ENCODE measurements around the gene TMEM271. TPM values are rescaled to one million over a fixed set of nuclear protein-coding genes. Genes with fewer than 3 reads are reported as not detected.

Gene TMEM271
- total and polyA plus RNA-seq, 10 of the 15 experiments (the other 5 are each of a cell fraction or from before 2014, with no cell fraction given): not detected

DNA sequence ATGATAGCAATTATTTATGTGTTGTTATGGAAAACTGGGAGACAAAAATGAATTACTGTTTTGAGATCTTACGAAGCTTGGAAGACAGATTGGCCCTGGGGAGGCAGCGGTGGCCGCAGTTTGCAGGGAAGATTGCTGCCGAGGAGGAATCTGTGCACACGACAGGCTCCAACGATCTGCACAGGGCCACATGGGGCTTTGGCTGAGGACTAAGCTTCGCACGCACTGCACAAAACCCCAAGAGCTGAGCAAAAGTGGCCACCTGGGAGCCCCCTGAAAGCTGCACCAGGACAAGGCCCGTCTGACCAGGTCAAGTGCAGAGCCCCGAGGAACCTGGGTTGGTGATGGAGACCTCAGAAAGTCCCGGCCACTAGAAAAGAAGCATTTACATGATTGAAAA is 44.1 kb upstream of the TMEM271 start:
- ChIA-PET CTCF (no interaction called here), POLR2A (no interaction called here), SMC1A (ENCODE audit: uncharacterized antibody, unreplicated experiment) (no interaction called here), RAD21 (ENCODE audit: unreplicated experiment) (no interaction called here)
- H4K20me1 ChIP-seq (ENCODE audit: control insufficient read depth, insufficient read depth): no peaks in the 10 kb centered on the region
- no peak for ATAC-seq
- H3K27ac ChIP-seq (ENCODE audit: control insufficient read depth, insufficient read depth): no peak overlapping the region
- no peak overlapping the region for H3K4me3 ChIP-seq
- no peak overlapping the region for H2AFZ ChIP-seq (ENCODE audit: control insufficient read depth, low read depth, low read length)
- no peaks in the 10 kb centered on the region for H3K4me1 ChIP-seq (ENCODE audit: control insufficient read depth, insufficient read depth, low read length)
- no peak for FAIRE-seq
- intact Hi-C loops (cut with micrococcal nuclease; ENCODE audit: unreplicated experiment): no loop called here
- in situ Hi-C loops (cut with MboI): no loop called here
- 47% methylated on average over 11 of the region's 11 CpGs for WGBS (ENCODE audit: insufficient coverage, insufficient replicate concordance, low lambda C conversion rate, missing lambda C conversion rate)
- no peaks in the 10 kb centered on the region for H3K27me3 ChIP-seq (replicated peaks in 1 of 2; ENCODE audit: control insufficient read depth in 2 of 2, insufficient read depth in 2 of 2, low read length in 1 of 2)
- no peaks in the 10 kb centered on the region for H3K36me3 ChIP-seq (ENCODE audit: control insufficient read depth in 2 of 2, insufficient read depth in 2 of 2, low read length in 1 of 2)
- TF ChIP-seq, protein P1, sequence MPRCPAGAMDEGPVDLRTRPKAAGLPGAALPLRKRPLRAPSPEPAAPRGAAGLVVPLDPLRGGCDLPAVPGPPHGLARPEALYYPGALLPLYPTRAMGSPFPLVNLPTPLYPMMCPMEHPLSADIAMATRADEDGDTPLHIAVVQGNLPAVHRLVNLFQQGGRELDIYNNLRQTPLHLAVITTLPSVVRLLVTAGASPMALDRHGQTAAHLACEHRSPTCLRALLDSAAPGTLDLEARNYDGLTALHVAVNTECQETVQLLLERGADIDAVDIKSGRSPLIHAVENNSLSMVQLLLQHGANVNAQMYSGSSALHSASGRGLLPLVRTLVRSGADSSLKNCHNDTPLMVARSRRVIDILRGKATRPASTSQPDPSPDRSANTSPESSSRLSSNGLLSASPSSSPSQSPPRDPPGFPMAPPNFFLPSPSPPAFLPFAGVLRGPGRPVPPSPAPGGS (IDR thresholded peaks at IDR 0.05; ENCODE audit: borderline replicate concordance, insufficient read depth, low read depth, low read length, poor library complexity, severe bottlenecking): no peak
- no peaks in the 10 kb centered on the region for H3K79me2 ChIP-seq (ENCODE audit: control insufficient read depth, insufficient read depth, low read length)
- H3K9ac ChIP-seq (ENCODE audit: control insufficient read depth, insufficient read depth, low read length): no peak overlapping the region
- no peak for DNase-seq (ENCODE audit: low read depth, low spot score)
- H3K4me2 ChIP-seq (ENCODE audit: control insufficient read depth, insufficient read depth): no peak overlapping the region
- no peaks in the 10 kb centered on the region; the same call in 1 of the 3 replicates for H3K9me3 ChIP-seq (replicated peaks; ENCODE audit: control insufficient read depth, insufficient read depth, low read length)
- BruUV-seq (replicated peaks): no TSS peak

DNA sequence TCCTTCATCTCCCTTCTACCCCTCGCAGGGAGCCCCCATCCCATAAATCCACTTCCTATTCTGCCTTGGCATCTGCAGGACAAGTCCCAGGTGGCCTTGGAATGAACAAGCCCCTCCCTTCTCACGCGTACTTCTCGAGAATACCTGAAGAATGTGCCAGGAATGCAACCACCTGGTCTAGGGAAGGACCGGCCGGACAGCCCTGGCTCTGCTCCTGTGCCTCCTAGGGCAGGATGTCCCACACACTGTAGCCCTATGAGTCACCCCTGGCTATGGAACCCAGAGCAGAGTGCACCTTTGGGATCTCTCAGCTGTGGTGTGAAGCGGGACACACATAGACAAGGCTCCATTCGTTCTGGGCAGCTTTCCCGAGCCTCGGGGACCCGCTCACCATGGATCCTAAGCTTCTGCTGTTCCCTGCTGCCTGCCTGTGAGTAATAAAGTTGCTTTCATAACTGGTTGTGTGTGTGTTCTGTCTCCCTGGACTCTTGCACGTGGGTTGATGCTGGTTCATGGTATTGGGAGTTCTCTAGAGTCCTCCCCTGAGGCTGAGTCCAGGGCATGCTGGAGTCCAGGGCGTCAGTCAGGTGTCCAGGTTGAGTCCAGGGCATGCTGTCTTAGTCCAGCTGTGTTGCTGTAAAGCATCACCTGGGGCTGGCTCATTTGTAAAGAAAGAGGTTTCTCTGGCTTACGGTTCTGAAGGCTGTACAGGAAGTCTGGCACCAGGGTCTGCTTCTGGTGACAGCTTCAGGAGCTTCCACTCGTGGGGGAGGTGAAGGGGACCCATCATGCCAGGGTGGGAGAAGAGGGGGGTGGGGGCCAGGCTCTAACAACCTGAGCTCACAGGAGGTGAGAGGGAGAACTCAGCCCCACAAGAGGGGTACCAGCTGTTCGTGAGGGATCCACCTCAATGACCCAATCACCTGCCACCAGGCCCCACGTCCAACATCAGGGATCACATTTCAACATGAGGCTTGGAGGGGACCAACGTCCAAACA is 41.8 kb upstream of the TMEM271 start:
- H3K4me2 ChIP-seq (ENCODE audit: control insufficient read depth, insufficient read depth): no peak overlapping the region
- 19% methylated on average over 17 of the region's 18 CpGs for WGBS (ENCODE audit: insufficient coverage, insufficient replicate concordance, low lambda C conversion rate, missing lambda C conversion rate)
- no peak overlapping the region for H2AFZ ChIP-seq (ENCODE audit: control insufficient read depth, low read depth, low read length)
- no peaks in the 10 kb centered on the region for H3K27me3 ChIP-seq (replicated peaks in 1 of 2; ENCODE audit: control insufficient read depth in 2 of 2, insufficient read depth in 2 of 2, low read length in 1 of 2)
- ChIA-PET CTCF (no interaction called here), RAD21 (ENCODE audit: unreplicated experiment) (no interaction called here), POLR2A (no interaction called here), SMC1A (ENCODE audit: uncharacterized antibody, unreplicated experiment) (no interaction called here)
- in situ Hi-C loops (cut with MboI) (no loop called here), intact Hi-C loops (cut with micrococcal nuclease; ENCODE audit: unreplicated experiment) (no loop called here)
- FAIRE-seq (no peak), ATAC-seq (no peak), DNase-seq (ENCODE audit: low read depth, low spot score) (no peak)
- H3K79me2 ChIP-seq (ENCODE audit: control insufficient read depth, insufficient read depth, low read length): no peaks in the 10 kb centered on the region
- H3K4me1 ChIP-seq (ENCODE audit: control insufficient read depth, insufficient read depth, low read length): no peaks in the 10 kb centered on the region
- H3K36me3 ChIP-seq (ENCODE audit: control insufficient read depth in 2 of 2, insufficient read depth in 2 of 2, low read length in 1 of 2): no peaks in the 10 kb centered on the region
- no peak overlapping the region for H3K4me3 ChIP-seq
- H3K9me3 ChIP-seq (replicated peaks; ENCODE audit: control insufficient read depth, insufficient read depth, low read length): no peaks in the 10 kb centered on the region; the same call in 1 of the 3 replicates
- H4K20me1 ChIP-seq (ENCODE audit: control insufficient read depth, insufficient read depth): no peaks in the 10 kb centered on the region
- H3K9ac ChIP-seq (ENCODE audit: control insufficient read depth, insufficient read depth, low read length): no peak overlapping the region
- no TSS peak for BruUV-seq (replicated peaks)
- H3K27ac ChIP-seq (ENCODE audit: control insufficient read depth, insufficient read depth): no peak overlapping the region
- TF ChIP-seq SREBF2 (IDR thresholded peaks at IDR 0.05; ENCODE audit: low read length) (no peak), RB1 (IDR thresholded peaks at IDR 0.05; ENCODE audit: borderline replicate concordance) (no peak), MEF2A (IDR thresholded peaks at IDR 0.05; ENCODE audit: insufficient read depth, low read depth, low read length) (no peak), SPI1 (IDR thresholded peaks at IDR 0.05; ENCODE audit: borderline replicate concordance, insufficient read depth, low read depth, low read length) (no peak), IKZF2 (IDR thresholded peaks at IDR 0.05) (no peak), BCL11A (IDR thresholded peaks at IDR 0.05; ENCODE audit: low read depth, low read length) (no peak), KLF5 (IDR thresholded peaks at IDR 0.05; ENCODE audit: partially characterized antibody) (no peak)
- TF ChIP-seq, protein P2, sequence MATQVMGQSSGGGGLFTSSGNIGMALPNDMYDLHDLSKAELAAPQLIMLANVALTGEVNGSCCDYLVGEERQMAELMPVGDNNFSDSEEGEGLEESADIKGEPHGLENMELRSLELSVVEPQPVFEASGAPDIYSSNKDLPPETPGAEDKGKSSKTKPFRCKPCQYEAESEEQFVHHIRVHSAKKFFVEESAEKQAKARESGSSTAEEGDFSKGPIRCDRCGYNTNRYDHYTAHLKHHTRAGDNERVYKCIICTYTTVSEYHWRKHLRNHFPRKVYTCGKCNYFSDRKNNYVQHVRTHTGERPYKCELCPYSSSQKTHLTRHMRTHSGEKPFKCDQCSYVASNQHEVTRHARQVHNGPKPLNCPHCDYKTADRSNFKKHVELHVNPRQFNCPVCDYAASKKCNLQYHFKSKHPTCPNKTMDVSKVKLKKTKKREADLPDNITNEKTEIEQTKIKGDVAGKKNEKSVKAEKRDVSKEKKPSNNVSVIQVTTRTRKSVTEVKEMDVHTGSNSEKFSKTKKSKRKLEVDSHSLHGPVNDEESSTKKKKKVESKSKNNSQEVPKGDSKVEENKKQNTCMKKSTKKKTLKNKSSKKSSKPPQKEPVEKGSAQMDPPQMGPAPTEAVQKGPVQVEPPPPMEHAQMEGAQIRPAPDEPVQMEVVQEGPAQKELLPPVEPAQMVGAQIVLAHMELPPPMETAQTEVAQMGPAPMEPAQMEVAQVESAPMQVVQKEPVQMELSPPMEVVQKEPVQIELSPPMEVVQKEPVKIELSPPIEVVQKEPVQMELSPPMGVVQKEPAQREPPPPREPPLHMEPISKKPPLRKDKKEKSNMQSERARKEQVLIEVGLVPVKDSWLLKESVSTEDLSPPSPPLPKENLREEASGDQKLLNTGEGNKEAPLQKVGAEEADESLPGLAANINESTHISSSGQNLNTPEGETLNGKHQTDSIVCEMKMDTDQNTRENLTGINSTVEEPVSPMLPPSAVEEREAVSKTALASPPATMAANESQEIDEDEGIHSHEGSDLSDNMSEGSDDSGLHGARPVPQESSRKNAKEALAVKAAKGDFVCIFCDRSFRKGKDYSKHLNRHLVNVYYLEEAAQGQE (IDR thresholded peaks at IDR 0.05; ENCODE audit: low read depth, low read length): no peak
